Body of pancreas (tissue), 4 donors: ENCODE results near the gene MUC6. TPM values are rescaled to one million over a fixed set of nuclear protein-coding genes. Genes with fewer than 3 reads are reported as not detected.
"Not testable (repeated sequence)": the region's sequence is repeated elsewhere in the genome, so short reads cannot be mapped to it uniquely, and the experiment has no call there.

Source experiments
- ATAC-seq: fragments of 150-250 bp; one replicate; pipeline ENCODE4 v1.9.1; 2016
- DNase-seq, 4 donors: peaks; one replicate each; pipeline ENCODE4 v3.0.0-alpha.2; 2019
- H3K27ac ChIP-seq, 4 donors: fragments of 200-600 bp; sonication (generic); 1 replicate in 3 of 4; 2 replicates in 1 of 4; pipeline versions ENCODE4 v1.5.1 to v1.6.1; 2016 to 2019; ENCODE audit warnings: mild to moderate bottlenecking in 1 of 4, mixed read lengths in 1 of 4, moderate library complexity in 1 of 4
- H3K27me3 ChIP-seq, 2 donors: fragments of 200-600 bp; sonication (generic); one replicate each; pipeline ENCODE4 v1.6.0; 2016; ENCODE audit warnings: mild to moderate bottlenecking in 1 of 2
- H3K36me3 ChIP-seq, 2 donors: fragments of 200-600 bp; sonication (generic); replicated peaks in 1 of 2; 2 replicates each; pipeline ENCODE4 v1.5.1; 2016; ENCODE audit warnings: low read depth in 2 of 2; ENCODE audit not compliant: insufficient read depth in 1 of 2
- H3K4me1 ChIP-seq: fragments of 200-600 bp; sonication (generic); one replicate; pipeline ENCODE4 v1.6.0; 2016
- H3K4me3 ChIP-seq, 2 donors: fragments of 200-600 bp; sonication (generic); 1 replicate in 1 of 2; 2 replicates in 1 of 2; pipeline ENCODE4 v1.5.1; 2016 to 2019
- H3K9me3 ChIP-seq, 3 donors: fragments of 200-600 bp; sonication (generic); 1 replicate in 2 of 3; 2 replicates in 1 of 3; pipeline ENCODE4 v1.5.1; 2016
- POLR2A ChIP-seq, 3 donors: fragments of 450-650 bp; IDR thresholded peaks; one replicate each; pipeline ENCODE4 v1.6.1; 2016; ENCODE audit warnings: antibody characterized with exemption in 3 of 3, mild to moderate bottlenecking in 2 of 3
- WGBS, 2 donors: methylation state at CpG; one replicate each; pipeline ENCODE4 v1.1.5; 2017; 5-methylcytosine and 5-hydroxymethylcytosine counted together
- intact Hi-C: fragments of 100-400 bp; cut with DNase I; formaldehyde crosslinking; loops from one replicate; pipeline ENCODE4 v1.15.1; 2023
- total RNA-seq, 2 donors: library from RNA; depleted of rRNA; stranded (reverse); fragments of >200 nt; gene quantifications; one replicate each; pipeline ENCODE4 v1.1.0, GENCODE V29; 2016
- TF ChIP-seq, protein P1 (sequence below), 7 experiments: fragments of 450-650 bp in 4 of 7; fragments of 200-600 bp in 3 of 7; sonication (generic) in 3 of 7; IDR thresholded peaks; one replicate each; pipeline ENCODE4 v1.5.1; 2016 to 2019; ENCODE audit warnings: antibody characterized with exemption in 7 of 7

The MUC6 gene
- total RNA-seq, 2 donors from 2014 or later = 101 to 194 TPM

- Histone ChIP-seq H3K27ac (peak overlapping the region in 2 of 4 donors; percentile 29 to 44), H3K4me1 (peaks cover 5% of the 10 kb centered on the region), H3K27me3 (no peaks in the 10 kb centered on the region), H3K9me3 (no peaks in the 10 kb centered on the region), H3K36me3 (peaks cover 0 to 18% of the 10 kb centered on the region in 2 donors), H3K4me3 (no peak overlapping the region)
- WGBS, 2 donors = 83 to 89% methylated on average over 10 to 15 of the region's 15 CpGs
- intact Hi-C loops = no loop called here
- DNase-seq = no peak
- no peak for TF ChIP-seq POLR2A (IDR thresholded peaks at IDR 0.05)
- TF ChIP-seq, protein P1, sequence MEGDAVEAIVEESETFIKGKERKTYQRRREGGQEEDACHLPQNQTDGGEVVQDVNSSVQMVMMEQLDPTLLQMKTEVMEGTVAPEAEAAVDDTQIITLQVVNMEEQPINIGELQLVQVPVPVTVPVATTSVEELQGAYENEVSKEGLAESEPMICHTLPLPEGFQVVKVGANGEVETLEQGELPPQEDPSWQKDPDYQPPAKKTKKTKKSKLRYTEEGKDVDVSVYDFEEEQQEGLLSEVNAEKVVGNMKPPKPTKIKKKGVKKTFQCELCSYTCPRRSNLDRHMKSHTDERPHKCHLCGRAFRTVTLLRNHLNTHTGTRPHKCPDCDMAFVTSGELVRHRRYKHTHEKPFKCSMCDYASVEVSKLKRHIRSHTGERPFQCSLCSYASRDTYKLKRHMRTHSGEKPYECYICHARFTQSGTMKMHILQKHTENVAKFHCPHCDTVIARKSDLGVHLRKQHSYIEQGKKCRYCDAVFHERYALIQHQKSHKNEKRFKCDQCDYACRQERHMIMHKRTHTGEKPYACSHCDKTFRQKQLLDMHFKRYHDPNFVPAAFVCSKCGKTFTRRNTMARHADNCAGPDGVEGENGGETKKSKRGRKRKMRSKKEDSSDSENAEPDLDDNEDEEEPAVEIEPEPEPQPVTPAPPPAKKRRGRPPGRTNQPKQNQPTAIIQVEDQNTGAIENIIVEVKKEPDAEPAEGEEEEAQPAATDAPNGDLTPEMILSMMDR (IDR thresholded peaks at IDR 0.05) = peak in 1 of 7 experiments; percentile 8
- no peak for ATAC-seq
Observed at GRCh38 chr11:975827-976226, 60.7 kb downstream of the MUC6 start.

- H3K9me3 ChIP-seq, ATAC-seq, H3K27ac ChIP-seq, H3K4me1 ChIP-seq, DNase-seq, H3K27me3 ChIP-seq, H3K4me3 ChIP-seq, intact Hi-C loops: not testable (repeated sequence)
- H3K36me3 ChIP-seq = peaks cover 0 to 20% of the 10 kb centered on the region in 2 donors
- 87 to 88% methylated on average over 40 to 41 of the region's 41 CpGs for WGBS, 2 donors
Observed at GRCh38 chr11:975376-975775, 61.1 kb downstream of the MUC6 start.

GRCh38 chr11:973237-973636 is 63.3 kb downstream of the MUC6 start:
- H3K27me3 ChIP-seq = no peaks in the 10 kb centered on the region
- ATAC-seq (no peak), DNase-seq (no peak)
- H3K36me3 ChIP-seq = peaks cover 0 to 21% of the 10 kb centered on the region in 2 donors
- no peaks in the 10 kb centered on the region for H3K9me3 ChIP-seq
- H3K27ac ChIP-seq = no peak overlapping the region
- peaks cover 5% of the 10 kb centered on the region for H3K4me1 ChIP-seq
- TF ChIP-seq, protein P1 (IDR thresholded peaks at IDR 0.05) = no peak
- no peak for TF ChIP-seq POLR2A (IDR thresholded peaks at IDR 0.05)
- no peak overlapping the region for H3K4me3 ChIP-seq
- 91 to 92% methylated on average over 6 to 10 of the region's 11 CpGs for WGBS, 2 donors
- intact Hi-C loops = no loop called here

GRCh38 chr11:972523-973211 is 63.9 kb downstream of the MUC6 start:
- no peaks in the 10 kb centered on the region for H3K9me3 ChIP-seq
- H3K36me3 ChIP-seq = peaks cover 0 to 21% of the 10 kb centered on the region in 2 donors
- ATAC-seq (no peak), DNase-seq (no peak)
- H3K4me1 ChIP-seq = peaks cover 5% of the 10 kb centered on the region
- H3K4me3 ChIP-seq = no peak overlapping the region
- intact Hi-C loops = no loop called here
- no peak for TF ChIP-seq POLR2A (IDR thresholded peaks at IDR 0.05)
- TF ChIP-seq, protein P1 (IDR thresholded peaks at IDR 0.05) = no peak
- H3K27me3 ChIP-seq = no peaks in the 10 kb centered on the region
- H3K27ac ChIP-seq = no peak overlapping the region
- WGBS, 2 donors = 92 to 94% methylated on average over 21 to 26 of the region's 26 CpGs

DNA sequence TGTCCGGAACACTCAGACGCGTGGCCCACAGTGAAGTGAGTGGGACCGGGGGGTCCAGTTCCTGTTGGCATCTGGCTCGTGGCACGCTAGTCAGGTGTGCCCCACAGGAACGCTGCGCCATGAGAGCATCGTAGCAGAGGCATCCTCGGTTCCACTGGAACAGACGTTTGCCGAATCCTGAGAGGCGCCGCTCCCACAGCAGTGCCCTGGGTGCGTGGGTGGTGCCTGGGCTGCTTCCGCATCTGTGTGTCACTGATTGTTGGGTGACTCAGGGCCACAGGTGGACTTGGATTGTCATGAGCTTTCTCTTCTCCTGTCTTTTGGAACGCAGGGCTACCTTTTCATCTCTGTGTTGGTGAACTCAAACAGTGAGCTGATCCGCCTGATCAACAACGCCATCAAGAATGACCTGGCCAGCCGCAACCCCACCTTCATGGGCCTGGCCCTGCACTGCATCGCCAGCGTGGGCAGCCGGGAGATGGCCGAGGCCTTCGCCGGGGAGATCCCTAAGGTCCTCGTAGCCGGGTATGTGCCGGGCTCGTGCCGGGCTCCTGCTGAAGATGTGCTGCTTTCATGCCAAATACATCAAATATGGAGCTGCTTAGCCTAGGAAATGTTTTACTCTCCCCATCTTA is 64.7 kb downstream of the MUC6 start:
- H3K4me1 ChIP-seq = peaks cover 8% of the 10 kb centered on the region
- 94% methylated on average over 16 to 31 of the region's 31 CpGs for WGBS, 2 donors
- no peak for TF ChIP-seq POLR2A (IDR thresholded peaks at IDR 0.05)
- TF ChIP-seq, protein P1 (IDR thresholded peaks at IDR 0.05) = no peak
- H3K4me3 ChIP-seq = no peak overlapping the region
- DNase-seq = no peak
- H3K27ac ChIP-seq = no peak overlapping the region
- H3K9me3 ChIP-seq = no peaks in the 10 kb centered on the region
- no peak for ATAC-seq
- intact Hi-C loops = no loop called here
- peaks cover 0 to 19% of the 10 kb centered on the region in 2 donors for H3K36me3 ChIP-seq
- no peaks in the 10 kb centered on the region for H3K27me3 ChIP-seq
